ENCODE data around the gene TFF3.

- no peak for TF ChIP-seq CTCF (IDR thresholded peaks at IDR 0.05)
- TF ChIP-seq POLR2A (IDR thresholded peaks at IDR 0.05), result no peak
Observed at GRCh38 chr21:42276526-42277154, 38.6 kb downstream of the TFF3 start.
